HepG2 (cell line): ENCODE measurements around the gene RPLP2. TPM values are rescaled to one million over a fixed set of nuclear protein-coding genes. Genes with fewer than 3 reads are reported as not detected.
A peak's percentile ranks its signal among the peaks of the same experiment; 100 is the strongest.

Source experiments
- ARID2 ChIP-seq: sonication (generic); formaldehyde crosslinking; IDR thresholded peaks from 2 replicates; pipeline ENCODE4 v1.8.1; 2022; ENCODE audit warnings: mild to moderate bottlenecking, missing genetic modification reagents, borderline replicate concordance
- ASH2L ChIP-seq: fragments of 300-600, 200-600 bp; sonication (generic); IDR thresholded peaks from 2 replicates; pipeline ENCODE4 v1.7.0; 2017; ENCODE audit warnings: low read depth, mild to moderate bottlenecking, moderate library complexity, mixed read lengths, low read length; ENCODE audit not compliant: insufficient read length
- BCL6 ChIP-seq: IDR thresholded peaks from 2 replicates; pipeline ENCODE4 v1.6.1; 2016; ENCODE audit warnings: missing genetic modification reagents, missing compliant biosample characterization
- E2F5 ChIP-seq: sonication (generic); formaldehyde crosslinking; conservative IDR thresholded peaks from 2 replicates; pipeline ENCODE4 v1.4.0; 2020; ENCODE audit warnings: missing genetic modification reagents
- FOSL2 ChIP-seq: sonication (generic); formaldehyde crosslinking; IDR thresholded peaks from 2 replicates; pipeline ENCODE4 v1.4.0; 2020; ENCODE audit warnings: missing genetic modification reagents
- GATAD1 ChIP-seq: IDR thresholded peaks from 2 replicates; pipeline ENCODE4 v1.6.1; 2016; ENCODE audit warnings: missing genetic modification reagents, missing compliant biosample characterization
- HMG20A ChIP-seq: IDR thresholded peaks from 2 replicates; pipeline ENCODE4 v1.6.1; 2016; ENCODE audit warnings: borderline replicate concordance
- HMGA1 ChIP-seq: sonication (generic); formaldehyde crosslinking; conservative IDR thresholded peaks from 2 replicates; pipeline ENCODE4 v1.4.0; 2020; ENCODE audit warnings: missing genetic modification reagents
- IKZF4 ChIP-seq: sonication (generic); formaldehyde crosslinking; IDR thresholded peaks from 2 replicates; pipeline ENCODE4 v1.5.1; 2020; ENCODE audit warnings: borderline replicate concordance, mild to moderate bottlenecking, low read depth, missing genetic modification reagents; ENCODE audit errors: not compliant biosample characterization
- IRF9 ChIP-seq: sonication (generic); formaldehyde crosslinking; IDR thresholded peaks from 2 replicates; pipeline ENCODE4 v1.8.0; 2022; ENCODE audit warnings: missing genetic modification reagents, mild to moderate bottlenecking, borderline replicate concordance
- JUN ChIP-seq: sonication (generic); formaldehyde crosslinking; IDR thresholded peaks from 2 replicates; pipeline ENCODE4 v1.4.0; 2020; ENCODE audit warnings: mild to moderate bottlenecking, missing genetic modification reagents
- SIX4 ChIP-seq: sonication (generic); formaldehyde crosslinking; IDR thresholded peaks from 2 replicates; pipeline ENCODE4 v1.4.0; 2020; ENCODE audit warnings: missing genetic modification reagents
- SNAI1 ChIP-seq: sonication (generic); formaldehyde crosslinking; IDR thresholded peaks from 2 replicates; pipeline ENCODE4 v1.5.0; 2020; ENCODE audit warnings: mild to moderate bottlenecking, missing genetic modification reagents, borderline replicate concordance
- SRSF4 ChIP-seq: fragments of 200-400 bp; formaldehyde crosslinking; IDR thresholded peaks from one replicate; pipeline ENCODE4 v1.6.1; 2018; ENCODE audit warnings: mild to moderate bottlenecking, low read depth, low read length, moderate library complexity; ENCODE audit not compliant: poor library complexity, severe bottlenecking
- SSRP1 ChIP-seq: IDR thresholded peaks from 2 replicates; pipeline ENCODE4 v1.6.1; 2016; ENCODE audit warnings: control low read depth
- ZC3H13 ChIP-seq: sonication (generic); formaldehyde crosslinking; IDR thresholded peaks from 2 replicates; pipeline ENCODE4 v1.8.1; 2023; ENCODE audit warnings: mild to moderate bottlenecking, missing genetic modification reagents, moderate library complexity
- ZNF160 ChIP-seq: sonication (generic); formaldehyde crosslinking; IDR thresholded peaks from 2 replicates; pipeline ENCODE4 v1.8.0; 2022; ENCODE audit warnings: mild to moderate bottlenecking, inconsistent platforms, missing genetic modification reagents
- ZNF275 ChIP-seq: sonication (generic); formaldehyde crosslinking; IDR thresholded peaks from 2 replicates; pipeline ENCODE4 v1.8.0; 2022; ENCODE audit warnings: missing genetic modification reagents, mild to moderate bottlenecking, inconsistent platforms, borderline replicate concordance
- ZNF292 ChIP-seq: sonication (generic); formaldehyde crosslinking; IDR thresholded peaks from 2 replicates; pipeline ENCODE4 v1.8.1; 2022; ENCODE audit warnings: mild to moderate bottlenecking, low read depth, missing genetic modification reagents, borderline replicate concordance
- ZNF33A ChIP-seq: sonication (generic); formaldehyde crosslinking; IDR thresholded peaks from 2 replicates; pipeline ENCODE4 v1.5.1; 2020; ENCODE audit warnings: missing genetic modification reagents, mild to moderate bottlenecking, moderate library complexity, borderline replicate concordance
- ZNF512 ChIP-seq: sonication (generic); formaldehyde crosslinking; IDR thresholded peaks from 2 replicates; pipeline ENCODE4 v1.4.0; 2020; ENCODE audit warnings: mild to moderate bottlenecking, missing genetic modification reagents
- ZNF543 ChIP-seq: sonication (generic); formaldehyde crosslinking; IDR thresholded peaks from 2 replicates; pipeline ENCODE4 v1.4.0; 2020; ENCODE audit warnings: mild to moderate bottlenecking, missing genetic modification reagents
- ZNF766 ChIP-seq: sonication (generic); formaldehyde crosslinking; IDR thresholded peaks from 2 replicates; pipeline ENCODE4 v1.5.0; 2020; ENCODE audit warnings: missing genetic modification reagents, borderline replicate concordance
- polyA plus RNA-seq, 8 experiments: library from polyadenylated mRNA; depleted of rRNA in 3 of 8; stranded (reverse) in 7 of 8; unstranded in 1 of 8; fragments of >200 nt; fragmentation: Illumina TruSeq in 4 of 8; extraction: Trizol in 4 of 8; gene quantifications; 2 replicates each; pipeline versions ENCODE4 v1.2.1 to v1.2.3, GENCODE V29; 2011 to 2016; ENCODE audit warnings: low read depth in 4 of 8, missing spikeins in 1 of 8, mixed read lengths in 1 of 8; ENCODE audit not compliant: insufficient read depth in 1 of 8
- total RNA-seq, 5 experiments: library from RNA; depleted of rRNA; stranded (reverse); fragments of >200 nt; fragmentation: Illumina TruSeq; extraction: Trizol; gene quantifications; 2 replicates each; pipeline ENCODE4 v1.2.3, GENCODE V29; 2016; ENCODE audit warnings: low read depth in 1 of 5
- TF ChIP-seq, protein P1 (sequence below): sonication (generic); formaldehyde crosslinking; IDR thresholded peaks from 2 replicates; pipeline ENCODE4 v1.4.0; 2020; ENCODE audit warnings: mild to moderate bottlenecking, missing genetic modification reagents

Gene RPLP2
- total and polyA plus RNA-seq, 2 of the 13 experiments (the other 11 are each of a cell fraction or from before 2014, with no cell fraction given) = 978 to 2,106 TPM

DNA sequence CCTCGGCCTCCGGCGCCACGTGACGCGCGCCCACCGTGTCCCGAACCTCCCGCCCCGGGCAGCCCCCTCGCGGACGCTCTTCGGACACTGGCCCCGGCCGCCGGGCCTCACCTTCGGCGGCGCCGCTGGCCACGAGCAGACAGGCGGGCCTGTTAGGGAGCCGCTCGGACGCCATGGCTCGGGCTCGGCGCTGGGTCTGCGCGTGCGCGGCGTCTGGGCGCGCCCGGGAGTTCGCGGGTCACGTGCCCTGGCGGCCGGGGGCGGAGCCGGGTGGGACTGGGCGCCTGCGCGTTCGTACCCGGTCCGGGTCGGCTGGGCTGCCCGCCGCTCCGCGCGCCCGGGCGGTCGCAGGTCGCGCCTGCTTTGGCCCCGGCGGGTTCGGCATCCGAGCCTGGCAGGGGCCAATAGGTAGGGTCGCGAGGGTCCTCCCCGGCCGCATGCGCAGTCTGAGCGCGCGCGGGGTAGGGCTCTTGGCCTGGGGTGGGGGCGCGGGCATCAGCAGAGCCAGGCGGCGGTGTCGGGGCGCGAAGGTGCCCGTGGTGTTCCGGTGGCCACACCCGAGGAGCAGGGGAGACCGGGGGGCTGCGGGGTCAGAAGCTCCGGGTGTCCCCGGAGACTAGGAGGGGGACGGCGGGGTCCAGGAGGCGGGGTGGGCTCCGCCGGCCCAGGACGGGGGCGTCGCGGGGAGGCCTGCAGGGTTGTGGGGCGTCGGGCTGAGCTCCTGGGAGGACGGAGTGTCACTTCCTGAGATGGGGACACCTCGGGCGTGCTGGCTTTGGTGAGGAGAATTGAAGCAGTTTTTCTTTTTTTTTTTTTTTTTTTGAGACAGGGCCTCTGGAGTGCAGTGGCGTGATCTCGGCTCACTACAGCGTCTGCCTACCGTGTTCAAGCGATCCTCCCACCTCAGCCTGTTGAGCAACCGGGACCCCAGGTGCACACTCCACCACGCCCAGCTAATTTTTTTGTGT, 32.2 kb upstream of the RPLP2 start, which contains the start of gene GATD1 (continued):
- TF ChIP-seq, protein P1, sequence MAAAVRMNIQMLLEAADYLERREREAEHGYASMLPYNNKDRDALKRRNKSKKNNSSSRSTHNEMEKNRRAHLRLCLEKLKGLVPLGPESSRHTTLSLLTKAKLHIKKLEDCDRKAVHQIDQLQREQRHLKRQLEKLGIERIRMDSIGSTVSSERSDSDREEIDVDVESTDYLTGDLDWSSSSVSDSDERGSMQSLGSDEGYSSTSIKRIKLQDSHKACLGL (CRISPR knock-in tag) = peak; percentile 34; the same call in 1 of the 2 replicates
- TF ChIP-seq ZC3H13 (CRISPR knock-in tag) (0 out of 2 replicates have a peak, but pooled peaks have one; percentile 38), ZNF160 (CRISPR knock-in tag) (0 out of 2 replicates have a peak, but pooled peaks have one; percentile 61), GATAD1 (CRISPR knock-in tag) (no peak), IKZF4 (CRISPR knock-in tag) (peak; percentile 63), IRF9 (CRISPR knock-in tag) (peak; percentile 76; the same call in 1 of the 2 replicates), SRSF4 (no peak), BCL6 (CRISPR knock-in tag) (no peak), ARID2 (CRISPR knock-in tag) (no peak), FOSL2 (CRISPR knock-in tag) (no peak), HMG20A (no peak), ZNF33A (CRISPR knock-in tag) (no peak), SNAI1 (no peak), ZNF275 (CRISPR knock-in tag) (no peak), JUN (CRISPR knock-in tag) (no peak), E2F5 (CRISPR knock-in tag) (no peak), ZNF766 (CRISPR knock-in tag) (0 out of 2 replicates have a peak, but pooled peaks have one; percentile 23), ZNF543 (CRISPR knock-in tag) (no peak), ZNF512 (CRISPR knock-in tag) (no peak), ZNF292 (CRISPR knock-in tag) (no peak), ASH2L (no peak), HMGA1 (CRISPR knock-in tag) (no peak), SSRP1 (CRISPR knock-in tag) (no peak), SIX4 (no peak)
